Ishikawa (cell line): Measurements from ENCODE around the gene CAPG.

Source experiments
- CREB1 ChIP-seq: IDR thresholded peaks from 2 replicates; pipeline ENCODE4 v1.6.1; 2012; ENCODE audit warnings: low read depth
- EGR1 ChIP-seq: IDR thresholded peaks from 2 replicates; pipeline ENCODE4 v1.6.1; 2012
- EP300 ChIP-seq: IDR thresholded peaks from 2 replicates; pipeline ENCODE4 v1.6.1; 2012; ENCODE audit warnings: borderline replicate concordance
- FOXM1 ChIP-seq: IDR thresholded peaks from 2 replicates; pipeline ENCODE4 v1.6.1; 2012; ENCODE audit warnings: low read depth, borderline replicate concordance
- MAX ChIP-seq: IDR thresholded peaks from 2 replicates; pipeline ENCODE4 v1.6.1; 2012
- RAD21 ChIP-seq: IDR thresholded peaks from 2 replicates; pipeline ENCODE4 v1.6.1; 2012; ENCODE audit warnings: low read depth
- REST ChIP-seq: IDR thresholded peaks from 2 replicates; pipeline ENCODE4 v1.6.1; 2012; ENCODE audit warnings: low read depth, mild to moderate bottlenecking
- TAF1 ChIP-seq: IDR thresholded peaks from 2 replicates; pipeline ENCODE4 v1.6.1; 2012; ENCODE audit warnings: low read depth, mild to moderate bottlenecking
- TEAD4 ChIP-seq: IDR thresholded peaks from 2 replicates; pipeline ENCODE4 v1.6.1; 2012
- YY1 ChIP-seq: IDR thresholded peaks from 2 replicates; pipeline ENCODE4 v1.6.1; 2012; ENCODE audit warnings: low read depth
- TF ChIP-seq, protein P1 (sequence below): IDR thresholded peaks from 2 replicates; pipeline ENCODE4 v1.6.1; 2012

DNA sequence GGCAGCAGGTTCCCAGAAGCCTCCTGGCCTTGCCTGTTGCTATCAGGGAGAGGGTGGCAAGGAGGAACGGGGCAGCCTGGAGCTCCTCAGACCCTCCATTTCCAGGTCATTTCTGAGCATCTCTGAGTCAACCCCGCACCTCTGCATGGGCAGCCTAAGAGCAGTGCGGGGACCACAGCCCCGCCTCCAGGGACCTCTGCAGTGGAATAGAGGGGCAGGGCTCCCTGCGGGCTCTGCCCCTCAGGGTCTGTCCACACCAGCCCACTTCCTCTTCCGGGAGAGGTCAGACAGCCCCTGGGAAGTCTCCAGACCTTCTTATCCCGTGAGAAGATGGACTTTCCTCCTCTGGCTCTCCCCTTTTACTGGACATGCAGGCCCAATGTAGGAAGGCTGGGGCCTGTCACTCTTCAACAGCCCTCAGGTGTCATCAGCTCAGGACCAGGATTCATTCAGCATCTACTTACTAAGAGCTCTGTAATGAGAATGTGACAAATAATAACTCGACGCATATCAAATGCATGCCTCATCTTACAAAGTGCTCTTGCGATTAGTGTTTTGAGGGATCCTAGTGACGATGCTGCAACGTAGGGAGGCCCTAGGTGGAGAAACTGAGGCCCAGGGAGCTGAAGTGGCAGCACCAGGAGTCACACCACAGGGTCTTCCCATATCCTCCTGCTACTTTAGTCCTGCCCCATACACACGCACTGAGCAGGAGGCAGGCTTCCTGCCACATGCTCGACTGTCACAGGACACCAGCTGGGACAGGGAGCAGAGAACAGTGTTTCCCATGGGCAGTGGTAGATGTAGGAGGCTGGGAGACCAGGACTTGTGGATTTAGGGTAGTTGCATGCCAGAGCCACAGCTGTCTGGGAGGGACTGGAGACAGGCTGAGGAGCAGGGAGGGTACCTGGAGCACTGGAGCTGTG is 36.4 kb upstream of the CAPG start:
- TF ChIP-seq MAX (no peak), YY1 (no peak), EGR1 (no peak), FOXM1 (no peak), CREB1 (no peak), TAF1 (no peak), EP300 (no peak), RAD21 (no peak), TEAD4 (no peak), REST (no peak)
- TF ChIP-seq, protein P1, sequence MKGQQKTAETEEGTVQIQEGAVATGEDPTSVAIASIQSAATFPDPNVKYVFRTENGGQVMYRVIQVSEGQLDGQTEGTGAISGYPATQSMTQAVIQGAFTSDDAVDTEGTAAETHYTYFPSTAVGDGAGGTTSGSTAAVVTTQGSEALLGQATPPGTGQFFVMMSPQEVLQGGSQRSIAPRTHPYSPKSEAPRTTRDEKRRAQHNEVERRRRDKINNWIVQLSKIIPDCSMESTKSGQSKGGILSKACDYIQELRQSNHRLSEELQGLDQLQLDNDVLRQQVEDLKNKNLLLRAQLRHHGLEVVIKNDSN, result no peak
